GM19328 (cell line): ENCODE measurements around the gene SLC39A7.
A peak's percentile ranks its signal among the peaks of the same experiment; 100 is the strongest.
"Not testable (repeated sequence)": the region's sequence is repeated elsewhere in the genome, so short reads cannot be mapped to it uniquely, and the experiment has no call there.

Experiments used
- ATAC-seq: cut with Tn5 transposase; IDR thresholded peaks from one replicate; pipeline ENCODE4 v1.9.1; 2021; ENCODE audit warnings: mild to moderate bottlenecking, moderate library complexity; ENCODE audit not compliant: unreplicated experiment

Gene SLC39A7

GRCh38 chr6:33226503-33227120, 25.9 kb downstream of the SLC39A7 start:
- ATAC-seq, result not testable (repeated sequence)

DNA sequence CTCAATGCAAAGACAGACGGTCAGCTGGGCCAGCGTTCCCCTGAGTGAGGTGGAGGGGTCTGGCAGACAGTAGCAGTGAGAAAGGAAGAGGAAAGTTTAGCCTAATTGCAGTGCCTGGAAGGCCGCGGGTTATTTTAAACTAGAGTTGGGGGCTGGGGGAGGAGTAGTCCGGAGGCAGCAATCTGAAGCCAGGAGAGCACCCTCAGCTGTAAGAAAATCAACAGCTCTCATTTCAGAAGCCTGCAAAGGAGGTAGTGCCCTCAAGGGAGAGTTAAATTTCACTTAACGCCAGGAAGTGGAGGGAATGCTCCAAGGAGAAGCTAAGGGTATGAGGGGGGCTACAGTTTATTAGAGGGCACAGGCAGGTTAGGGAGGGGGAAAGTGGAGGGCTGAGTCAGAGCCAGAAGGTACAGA, 34.6 kb downstream of the SLC39A7 start:
- ATAC-seq, result no peak

DNA sequence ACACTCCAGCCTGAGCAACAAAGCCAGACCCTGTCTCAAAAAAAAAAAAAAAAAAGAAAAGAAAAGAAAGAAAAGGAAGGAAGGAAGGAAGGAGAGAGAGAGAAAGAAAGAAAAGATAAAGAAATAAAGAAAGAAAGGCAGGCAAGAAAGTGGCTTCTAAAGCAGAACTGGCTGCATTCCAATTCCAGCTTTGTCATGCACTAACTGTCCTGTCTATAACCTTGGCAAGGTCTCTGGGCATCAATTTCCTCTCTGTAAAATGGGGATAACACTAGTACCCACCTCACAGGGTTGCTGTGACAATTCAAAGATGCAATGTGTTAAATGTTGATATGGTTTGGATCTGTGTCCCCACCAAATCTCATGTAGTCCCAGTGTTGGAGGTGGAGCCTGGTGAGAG, 35.7 kb downstream of the SLC39A7 start:
- ATAC-seq, result no peak

DNA sequence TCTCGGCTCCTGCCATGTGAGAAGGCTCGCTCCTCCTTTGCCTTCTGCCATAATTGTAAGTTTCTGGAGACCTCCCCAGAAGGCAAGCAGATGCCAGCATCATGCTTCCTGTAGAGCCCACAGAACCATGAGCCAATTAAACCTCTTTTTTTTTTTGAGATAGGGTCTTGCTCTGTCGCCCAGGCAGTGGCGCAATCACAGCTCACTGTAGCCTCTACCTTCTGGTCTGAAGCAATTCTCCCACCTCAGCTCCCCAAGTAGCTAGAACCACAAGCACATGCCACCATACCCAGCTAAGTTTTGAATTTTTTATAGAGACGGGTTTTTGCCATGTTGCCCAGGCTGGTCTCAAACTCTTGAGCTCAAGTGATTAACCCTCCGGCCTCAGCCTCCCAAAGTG, 36.2 kb downstream of the SLC39A7 start:
- no peak for ATAC-seq

- ATAC-seq, result no peak
Measured at GRCh38 chr6:33237741-33238140, 37.1 kb downstream of the SLC39A7 start.

DNA sequence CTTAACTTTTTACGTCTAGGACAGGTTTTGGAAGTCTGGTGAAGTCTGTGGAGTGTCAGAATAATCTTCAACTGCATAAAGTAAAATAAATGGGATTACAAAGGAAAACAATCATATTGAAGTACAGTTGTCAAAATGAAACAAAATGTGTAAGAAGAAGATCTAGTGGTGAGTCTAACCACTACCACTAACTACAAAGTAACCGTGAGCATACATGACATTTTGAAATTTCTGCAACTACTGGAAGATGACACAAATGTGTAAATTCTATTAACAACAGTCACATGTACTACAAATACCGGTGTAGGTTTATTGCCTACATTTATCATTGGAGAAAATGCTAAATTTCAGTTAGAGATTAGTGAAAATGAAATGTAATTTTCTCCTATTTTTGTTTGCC, 41.3 kb downstream of the SLC39A7 start:
- ATAC-seq, result no peak

DNA sequence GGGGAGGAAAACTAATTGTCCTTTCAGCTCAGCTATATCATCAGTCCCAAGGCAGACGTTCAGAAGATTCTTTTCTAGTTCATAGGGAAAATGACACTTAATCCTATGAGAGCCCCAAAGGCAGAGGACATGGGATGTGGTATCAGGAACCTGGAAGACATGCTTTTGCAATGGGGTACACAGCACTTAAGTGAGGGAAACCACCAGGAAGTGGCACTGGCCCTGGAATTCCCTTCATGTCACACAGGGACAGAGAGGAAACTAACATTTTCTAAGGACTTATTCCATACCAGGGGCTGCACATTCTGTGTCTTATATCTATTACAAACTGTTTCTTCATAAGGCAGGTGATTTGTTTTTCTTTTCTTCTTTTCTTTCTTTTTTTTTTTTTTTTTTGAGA, 42.8 kb downstream of the SLC39A7 start:
- no peak for ATAC-seq

DNA sequence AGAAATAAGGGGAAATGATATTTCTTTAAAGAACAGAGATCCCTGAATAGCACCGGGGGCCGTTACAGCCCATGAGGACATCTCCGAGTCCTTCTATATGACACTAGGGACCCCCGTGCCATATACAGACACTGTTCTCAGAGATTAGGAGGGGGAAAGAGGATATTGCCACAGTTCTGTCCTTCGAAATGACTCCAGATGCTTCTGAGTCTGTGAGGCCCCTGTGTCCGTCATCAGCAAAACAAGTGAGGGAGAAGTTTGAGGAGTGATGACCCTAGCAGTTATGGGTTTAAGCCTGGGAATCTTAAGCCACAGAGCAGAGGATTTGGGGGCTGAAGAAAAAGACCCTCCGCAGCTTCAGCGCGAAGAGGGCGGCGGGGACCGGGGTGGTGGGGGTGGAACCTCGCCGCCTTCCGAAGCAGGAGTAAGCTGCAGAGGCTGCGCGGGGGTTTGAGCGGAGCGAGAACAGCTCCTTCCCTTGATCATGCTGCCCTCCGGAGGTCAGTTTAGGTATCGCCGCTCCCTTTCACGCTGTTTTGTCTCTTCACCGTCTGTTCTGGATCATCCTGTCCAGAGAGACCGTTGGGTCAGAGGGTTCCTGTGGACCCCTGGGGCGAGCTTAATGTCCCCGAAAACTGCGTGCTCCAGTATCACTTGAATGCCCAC, 47.4 kb downstream of the SLC39A7 start:
- no peak for ATAC-seq

- no peak for ATAC-seq
Measured at GRCh38 chr6:33248643-33248931, 47.9 kb downstream of the SLC39A7 start.

GRCh38 chr6:33248932-33249731, 48.5 kb downstream of the SLC39A7 start:
- ATAC-seq, result peak; percentile 84

DNA sequence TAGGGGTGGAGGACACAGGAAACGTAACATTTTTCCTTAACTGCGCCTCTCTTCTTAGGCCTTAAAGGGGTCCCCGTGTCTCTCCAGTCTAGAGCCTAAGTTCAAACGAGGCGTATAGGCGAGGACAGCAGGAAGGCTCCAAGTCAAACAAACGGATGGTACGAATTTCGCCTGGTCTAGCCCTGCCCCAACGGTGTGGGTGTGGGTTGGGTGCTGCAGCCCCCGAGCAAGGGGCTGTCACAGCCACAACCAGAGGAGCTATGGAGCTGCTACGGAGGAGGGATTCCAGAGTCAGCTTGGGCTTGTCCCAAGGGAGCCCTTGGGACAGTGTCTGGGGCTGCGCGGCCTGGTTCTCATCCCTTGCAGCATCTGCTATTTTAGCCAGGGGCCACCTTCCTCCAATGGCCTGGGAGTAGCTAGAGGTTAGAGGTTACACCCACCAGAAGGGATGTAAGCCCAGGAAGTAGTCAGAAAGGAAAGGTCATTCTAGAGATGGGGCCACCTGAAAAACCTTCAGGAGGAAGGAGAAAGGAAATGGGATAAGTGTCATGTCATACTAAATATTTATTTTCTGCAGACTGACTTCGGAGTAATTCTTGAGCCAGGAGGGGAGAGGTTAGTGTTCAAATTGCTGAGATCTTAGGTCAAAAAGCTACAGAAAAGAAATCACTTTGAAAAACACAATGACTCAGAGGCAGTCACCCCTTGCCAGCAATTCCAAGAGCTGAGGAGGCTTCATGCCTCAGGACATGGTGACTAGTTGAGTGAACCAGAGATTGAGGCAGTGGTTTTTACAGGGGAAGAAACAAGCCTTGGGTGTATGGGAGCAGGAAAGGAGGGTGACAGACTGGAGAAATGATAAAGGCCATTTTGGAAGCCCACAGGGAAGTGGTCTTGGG, 49.3 kb downstream of the SLC39A7 start:
- no peak for ATAC-seq

DNA sequence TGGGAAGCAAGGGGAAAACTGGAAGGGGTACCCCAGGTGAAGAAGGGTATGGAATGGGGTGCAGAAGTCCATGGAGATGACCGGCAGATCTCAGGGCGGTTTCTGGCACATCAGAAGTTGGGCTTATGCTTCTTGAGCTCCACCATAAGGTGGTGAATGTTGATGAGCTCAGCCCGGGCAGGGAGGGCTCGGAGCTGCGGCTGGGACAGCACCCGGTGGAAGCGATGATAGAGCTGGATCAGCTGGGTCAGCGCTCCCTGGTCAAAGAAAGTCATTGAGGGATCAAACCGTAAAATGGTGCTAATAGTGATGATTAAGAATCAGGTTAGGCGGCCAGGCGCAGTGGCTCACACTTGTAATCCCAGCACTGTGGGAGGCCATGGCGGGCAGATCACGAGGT, 50.1 kb downstream of the SLC39A7 start:
- no peak for ATAC-seq

DNA sequence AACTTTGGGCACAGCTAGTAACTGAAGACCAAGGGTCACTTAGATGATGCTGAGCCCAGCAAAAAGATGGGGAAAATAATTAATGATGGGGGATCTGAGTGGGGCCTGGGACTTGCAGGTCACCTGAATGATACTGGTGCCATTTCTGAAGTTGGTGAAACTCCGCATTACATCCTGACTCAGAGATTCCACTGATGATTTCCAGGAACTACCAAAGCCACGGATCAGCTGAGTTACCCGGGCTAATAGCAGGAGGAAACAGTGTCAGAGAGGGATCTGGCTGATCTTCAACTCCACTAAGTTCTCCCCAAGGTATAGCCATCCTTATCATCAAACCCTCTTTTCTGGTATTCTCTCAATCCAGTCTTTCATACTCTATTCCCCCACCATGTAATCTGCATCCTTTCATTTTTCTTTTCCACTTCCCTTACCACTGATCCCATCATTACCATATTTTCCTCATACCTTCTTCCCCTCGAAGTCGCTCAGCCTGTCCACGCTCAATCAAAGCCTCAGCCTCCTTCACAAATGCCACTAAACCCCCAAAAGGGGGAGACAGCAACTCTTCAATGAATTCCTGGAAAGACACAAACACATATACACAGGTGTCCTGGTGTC, 50.8 kb downstream of the SLC39A7 start:
- no peak for ATAC-seq

- ATAC-seq, result no peak
Measured at GRCh38 chr6:33252759-33253158, 52.1 kb downstream of the SLC39A7 start.
